Measurements from ENCODE around the gene KDM7A.
A peak's percentile ranks its signal among the peaks of the same experiment; 100 is the strongest.

The KDM7A gene

DNA sequence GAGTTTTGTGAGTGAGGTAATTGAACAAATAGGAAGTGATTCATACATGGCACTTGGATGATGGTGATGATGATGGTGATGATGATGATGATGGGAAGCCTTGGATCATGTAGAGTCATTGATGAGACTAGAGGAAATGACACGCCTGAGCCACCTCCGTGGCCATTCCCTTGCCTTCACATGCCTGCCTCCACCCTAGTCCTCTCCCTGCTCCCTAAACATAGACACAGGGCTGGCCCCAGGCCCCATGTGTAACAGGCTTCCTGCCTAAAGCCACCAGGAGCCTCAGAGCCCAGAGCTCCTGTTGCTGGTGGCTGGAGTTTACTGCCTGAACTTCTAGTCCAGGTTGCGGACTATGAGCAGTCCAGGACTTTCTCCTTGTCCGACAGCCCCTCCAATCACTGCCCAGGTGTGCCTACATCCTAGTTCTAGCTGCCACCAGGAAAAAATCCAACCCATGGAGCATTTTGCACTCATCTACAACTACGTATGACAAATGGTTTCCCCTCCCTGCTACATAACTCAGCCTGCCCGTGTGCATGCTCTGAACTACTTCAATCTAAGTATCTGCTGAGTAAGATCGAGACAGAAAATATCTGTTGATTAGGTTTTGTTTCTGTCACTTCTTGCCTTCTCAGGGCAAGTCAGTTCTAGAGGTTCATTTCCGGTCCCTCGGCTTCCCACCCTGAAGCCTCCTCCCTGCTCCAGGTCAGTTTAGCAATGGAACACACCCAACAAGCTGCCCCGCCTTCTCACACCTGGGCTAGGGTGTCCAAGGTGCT lies 35.5 kb upstream of the KDM7A start:
- DNase-seq (ENCODE audit: low read depth) = no peak
- H3K4me3 ChIP-seq (ENCODE audit: low read depth, low read length) = no peak overlapping the region
- TF ChIP-seq, protein P1, sequence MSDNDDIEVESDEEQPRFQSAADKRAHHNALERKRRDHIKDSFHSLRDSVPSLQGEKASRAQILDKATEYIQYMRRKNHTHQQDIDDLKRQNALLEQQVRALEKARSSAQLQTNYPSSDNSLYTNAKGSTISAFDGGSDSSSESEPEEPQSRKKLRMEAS (IDR thresholded peaks at IDR 0.05; ENCODE audit: low read depth, low read length) = no peak
- TF ChIP-seq MYC (IDR thresholded peaks at IDR 0.05; ENCODE audit: low read depth, low read length) (no peak), POLR2A (IDR thresholded peaks at IDR 0.05; ENCODE audit: extremely low read depth, insufficient read length) (no peak)
- TF ChIP-seq, protein P2, sequence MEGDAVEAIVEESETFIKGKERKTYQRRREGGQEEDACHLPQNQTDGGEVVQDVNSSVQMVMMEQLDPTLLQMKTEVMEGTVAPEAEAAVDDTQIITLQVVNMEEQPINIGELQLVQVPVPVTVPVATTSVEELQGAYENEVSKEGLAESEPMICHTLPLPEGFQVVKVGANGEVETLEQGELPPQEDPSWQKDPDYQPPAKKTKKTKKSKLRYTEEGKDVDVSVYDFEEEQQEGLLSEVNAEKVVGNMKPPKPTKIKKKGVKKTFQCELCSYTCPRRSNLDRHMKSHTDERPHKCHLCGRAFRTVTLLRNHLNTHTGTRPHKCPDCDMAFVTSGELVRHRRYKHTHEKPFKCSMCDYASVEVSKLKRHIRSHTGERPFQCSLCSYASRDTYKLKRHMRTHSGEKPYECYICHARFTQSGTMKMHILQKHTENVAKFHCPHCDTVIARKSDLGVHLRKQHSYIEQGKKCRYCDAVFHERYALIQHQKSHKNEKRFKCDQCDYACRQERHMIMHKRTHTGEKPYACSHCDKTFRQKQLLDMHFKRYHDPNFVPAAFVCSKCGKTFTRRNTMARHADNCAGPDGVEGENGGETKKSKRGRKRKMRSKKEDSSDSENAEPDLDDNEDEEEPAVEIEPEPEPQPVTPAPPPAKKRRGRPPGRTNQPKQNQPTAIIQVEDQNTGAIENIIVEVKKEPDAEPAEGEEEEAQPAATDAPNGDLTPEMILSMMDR (IDR thresholded peaks at IDR 0.05; ENCODE audit: low read depth, low read length) = no peak

DNA sequence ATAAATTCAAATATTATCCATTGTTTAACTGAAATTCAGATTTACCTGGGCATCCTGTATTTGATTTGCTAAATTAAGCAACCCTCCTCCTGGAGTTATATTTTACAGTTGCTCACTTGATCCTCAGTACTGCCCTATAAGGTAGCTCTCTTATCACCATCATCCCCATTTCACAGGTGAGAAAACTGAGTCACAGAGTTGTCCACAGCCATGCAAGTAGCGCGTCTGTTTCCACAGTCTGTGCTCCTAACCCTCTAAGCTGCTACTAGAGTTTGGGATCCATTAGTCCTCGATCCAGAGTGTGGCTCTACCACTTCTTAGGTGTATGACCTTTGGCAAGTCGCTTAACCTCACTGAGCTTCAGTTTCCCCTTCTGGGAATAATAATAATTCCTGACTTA lies 34.9 kb upstream of the KDM7A start:
- TF ChIP-seq MYC (IDR thresholded peaks at IDR 0.05; ENCODE audit: low read depth, low read length) (no peak), POLR2A (IDR thresholded peaks at IDR 0.05; ENCODE audit: extremely low read depth, insufficient read length) (no peak)
- TF ChIP-seq, protein P1 (IDR thresholded peaks at IDR 0.05; ENCODE audit: low read depth, low read length) = no peak
- TF ChIP-seq, protein P2 (IDR thresholded peaks at IDR 0.05; ENCODE audit: low read depth, low read length) = no peak
- DNase-seq (ENCODE audit: low read depth) = no peak
- H3K4me3 ChIP-seq (ENCODE audit: low read depth, low read length) = no peak overlapping the region

DNA sequence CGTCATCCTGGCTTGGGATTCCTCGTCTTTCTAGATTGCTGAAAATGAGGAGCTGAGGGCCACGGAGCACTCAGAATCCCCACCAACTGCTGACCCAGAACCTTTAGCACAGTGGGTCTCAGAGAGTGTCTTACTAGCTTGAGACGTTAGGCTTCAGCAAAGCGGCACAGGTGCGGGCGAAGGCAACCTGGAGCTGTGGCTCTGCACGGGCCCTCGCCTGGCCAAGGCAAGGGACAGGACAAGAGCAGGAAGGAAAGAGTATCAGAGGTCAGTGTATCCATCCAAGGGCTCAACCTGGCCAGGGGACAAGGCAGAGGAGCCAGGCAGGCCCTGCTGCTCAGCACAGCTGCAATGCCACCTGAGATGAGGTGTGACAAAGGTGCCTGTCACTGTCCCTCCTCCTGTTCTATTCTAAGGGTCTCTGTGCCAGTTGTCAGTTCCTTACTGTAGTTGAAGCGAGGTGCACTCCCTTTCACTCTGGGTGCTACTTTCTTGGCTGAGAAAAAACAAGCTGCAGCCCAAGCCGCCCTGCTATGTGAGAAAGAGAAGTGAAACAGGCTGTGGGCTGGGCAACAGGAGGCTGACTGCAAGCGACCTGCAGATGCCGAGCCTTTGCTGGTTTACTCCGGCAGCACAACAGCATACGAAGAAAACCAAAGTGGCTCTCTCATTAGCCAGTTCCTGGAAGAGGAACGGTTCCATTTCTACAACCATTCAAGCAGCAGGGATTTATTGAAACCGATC lies 33.3 kb upstream of the KDM7A start:
- peak; percentile 88 for DNase-seq (ENCODE audit: low read depth)
- TF ChIP-seq POLR2A (IDR thresholded peaks at IDR 0.05; ENCODE audit: extremely low read depth, insufficient read length) = no peak
- TF ChIP-seq, protein P2 (IDR thresholded peaks at IDR 0.05; ENCODE audit: low read depth, low read length) = no peak
- TF ChIP-seq, protein P1 (IDR thresholded peaks at IDR 0.05; ENCODE audit: low read depth, low read length) = no peak
- no peak for TF ChIP-seq MYC (IDR thresholded peaks at IDR 0.05; ENCODE audit: low read depth, low read length)
- no peak overlapping the region for H3K4me3 ChIP-seq (ENCODE audit: low read depth, low read length)

DNA sequence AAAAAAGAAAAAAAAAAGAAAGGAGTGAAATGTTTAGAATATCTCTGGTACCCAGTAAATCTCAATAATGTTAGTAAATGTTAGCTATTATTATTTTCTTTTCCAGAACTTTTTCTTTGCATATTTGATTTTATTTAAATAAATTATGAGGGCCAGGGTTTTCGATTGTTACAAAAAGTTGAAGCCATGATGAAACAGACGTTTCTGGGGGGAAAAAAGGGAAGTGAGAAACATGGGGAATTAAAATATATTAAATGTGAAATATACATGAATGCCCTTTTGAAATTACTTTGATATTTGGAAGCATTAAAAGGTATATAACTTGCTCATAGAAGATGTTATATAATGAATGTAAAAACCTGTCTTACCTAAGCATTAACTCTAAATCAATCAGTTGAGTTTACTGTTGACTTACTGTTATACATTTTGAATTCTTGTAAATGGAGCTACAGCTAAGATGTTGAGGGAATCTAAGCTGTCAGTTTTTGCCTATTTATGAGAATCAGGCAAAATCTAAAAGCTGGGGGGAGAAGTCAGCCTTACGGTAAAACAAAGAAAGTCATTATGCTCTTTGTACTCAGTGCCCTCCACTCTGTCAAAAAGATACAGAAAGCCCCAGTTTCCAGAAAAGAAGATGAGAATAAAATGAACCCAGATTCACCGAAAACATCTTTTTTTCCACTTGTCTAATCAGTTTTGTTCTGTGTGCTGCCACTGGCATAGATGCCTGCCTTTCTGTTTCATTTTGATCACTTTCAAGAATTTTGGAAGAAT lies 30.0 kb upstream of the KDM7A start:
- H3K4me3 ChIP-seq (ENCODE audit: low read depth, low read length) = no peak overlapping the region
- TF ChIP-seq MYC (IDR thresholded peaks at IDR 0.05; ENCODE audit: low read depth, low read length) (no peak), POLR2A (IDR thresholded peaks at IDR 0.05; ENCODE audit: extremely low read depth, insufficient read length) (no peak)
- TF ChIP-seq, protein P2 (IDR thresholded peaks at IDR 0.05; ENCODE audit: low read depth, low read length) = no peak
- TF ChIP-seq, protein P1 (IDR thresholded peaks at IDR 0.05; ENCODE audit: low read depth, low read length) = no peak
- no peak for DNase-seq (ENCODE audit: low read depth)

DNA sequence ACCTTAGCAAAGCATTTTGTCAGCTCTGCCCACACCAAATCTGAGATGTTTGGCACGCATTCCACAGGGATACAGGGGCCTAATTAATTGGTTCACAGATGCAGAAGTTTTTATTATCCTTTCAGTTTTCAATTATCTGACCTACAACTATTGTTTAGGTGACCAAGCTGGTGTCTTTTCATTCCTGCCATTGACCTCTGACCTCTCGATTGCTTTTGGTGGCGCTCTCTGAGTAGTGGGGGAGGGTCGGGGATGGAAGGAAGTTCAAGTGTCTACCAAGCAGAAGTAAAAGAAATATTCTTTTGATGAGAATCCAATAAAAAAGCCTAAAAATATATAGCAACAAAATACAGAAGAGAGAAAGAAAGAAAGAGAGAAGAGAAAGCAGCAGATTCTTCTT lies 28.8 kb upstream of the KDM7A start:
- no peak overlapping the region for H3K4me3 ChIP-seq (ENCODE audit: low read depth, low read length)
- no peak for TF ChIP-seq POLR2A (IDR thresholded peaks at IDR 0.05; ENCODE audit: extremely low read depth, insufficient read length)
- TF ChIP-seq, protein P2 (IDR thresholded peaks at IDR 0.05; ENCODE audit: low read depth, low read length) = no peak
- TF ChIP-seq, protein P1 (IDR thresholded peaks at IDR 0.05; ENCODE audit: low read depth, low read length) = no peak
- no peak for TF ChIP-seq MYC (IDR thresholded peaks at IDR 0.05; ENCODE audit: low read depth, low read length)
- DNase-seq (ENCODE audit: low read depth) = no peak

Data from NB4 (cell line).